Suprapubic skin (tissue), 3 donors: ENCODE results near the gene WDR7.

Experiments
- CTCF ChIP-seq, 2 donors: fragments of 200-600 bp in 1 of 2; fragments of 450-650 bp in 1 of 2; sonication (generic) in 1 of 2; IDR thresholded peaks; one replicate each; pipeline ENCODE4 v1.5.1; 2016 to 2019; ENCODE audit warnings: antibody characterized with exemption in 2 of 2, mild to moderate bottlenecking in 1 of 2, moderate library complexity in 1 of 2
- EP300 ChIP-seq: sonication (generic); formaldehyde crosslinking; IDR thresholded peaks from one replicate; pipeline ENCODE4 v1.6.1; 2017; ENCODE audit warnings: antibody characterized with exemption

GRCh38 chr18:56741685-56742084 is 90.5 kb downstream of the WDR7 start:
- TF ChIP-seq CTCF (IDR thresholded peaks at IDR 0.05) (no peak), EP300 (no peak)
